ENCODE measurements around the gene STAG3. TPM values are rescaled to one million over a fixed set of nuclear protein-coding genes. Genes with fewer than 3 reads are reported as not detected.
"Not testable (repeated sequence)": the region's sequence is repeated elsewhere in the genome, so short reads cannot be mapped to it uniquely, and the experiment has no call there.

Gene STAG3
- total and polyA plus RNA-seq, 2 experiments from 2014 or later: 1.0 to 4.8 TPM

GRCh38 chr7:100212631-100213286 lies 35.0 kb downstream of the STAG3 start:
- H3K36me3 ChIP-seq (replicated peaks; ENCODE audit: insufficient read depth, low read depth): no peaks in the 10 kb centered on the region
- TF ChIP-seq EZH2 (IDR thresholded peaks at IDR 0.05; ENCODE audit: borderline replicate concordance) (no peak), EZH2phosphoT487 (IDR thresholded peaks at IDR 0.05; ENCODE audit: low read depth, severe bottlenecking, unreplicated experiment) (no peak), CTCF (IDR thresholded peaks at IDR 0.05; ENCODE audit: poor library complexity) (no peak)
- H3K79me2 ChIP-seq: no peaks in the 10 kb centered on the region
- no peaks in the 10 kb centered on the region for H3K9me3 ChIP-seq (ENCODE audit: low read depth)
- DNase-seq (ENCODE audit: low spot score): no peak
- peaks cover 6% of the 10 kb centered on the region for H3K27me3 ChIP-seq
- H3K4me2 ChIP-seq: no peak overlapping the region
- H3K4me3 ChIP-seq: no peak overlapping the region
- H3K27ac ChIP-seq: no peak overlapping the region
- H3K4me1 ChIP-seq (ENCODE audit: insufficient read depth): no peaks in the 10 kb centered on the region
- H4K20me1 ChIP-seq (ENCODE audit: insufficient read depth, poor library complexity, severe bottlenecking): no peaks in the 10 kb centered on the region
- H3K9me2 ChIP-seq (replicated peaks; ENCODE audit: insufficient read depth): no peaks in the 10 kb centered on the region
- 83% methylated on average over 5 of the region's 5 CpGs for WGBS (ENCODE audit: low lambda C conversion rate, missing lambda C conversion rate)
- no peak overlapping the region for H2AFZ ChIP-seq

GRCh38 chr7:100213672-100214071 lies 36.0 kb downstream of the STAG3 start:
- H3K4me2 ChIP-seq: no peak overlapping the region
- H3K4me1 ChIP-seq (ENCODE audit: insufficient read depth): no peaks in the 10 kb centered on the region
- no peak overlapping the region for H2AFZ ChIP-seq
- no peaks in the 10 kb centered on the region for H3K36me3 ChIP-seq (replicated peaks; ENCODE audit: insufficient read depth, low read depth)
- H3K4me3 ChIP-seq: no peak overlapping the region
- TF ChIP-seq EZH2phosphoT487 (IDR thresholded peaks at IDR 0.05; ENCODE audit: low read depth, severe bottlenecking, unreplicated experiment): no peak
- TF ChIP-seq CTCF (IDR thresholded peaks at IDR 0.05; ENCODE audit: poor library complexity): no peak
- TF ChIP-seq EZH2 (IDR thresholded peaks at IDR 0.05; ENCODE audit: borderline replicate concordance): no peak
- peaks cover 6% of the 10 kb centered on the region for H3K27me3 ChIP-seq
- 53% methylated on average over 6 of the region's 6 CpGs for WGBS (ENCODE audit: low lambda C conversion rate, missing lambda C conversion rate)
- H3K27ac ChIP-seq: no peak overlapping the region
- H3K9me3 ChIP-seq (ENCODE audit: low read depth): no peaks in the 10 kb centered on the region
- no peaks in the 10 kb centered on the region for H4K20me1 ChIP-seq (ENCODE audit: insufficient read depth, poor library complexity, severe bottlenecking)
- no peak for DNase-seq (ENCODE audit: low spot score)
- no peaks in the 10 kb centered on the region for H3K9me2 ChIP-seq (replicated peaks; ENCODE audit: insufficient read depth)
- no peaks in the 10 kb centered on the region for H3K79me2 ChIP-seq

- not testable (repeated sequence) for H3K4me3 ChIP-seq; H3K4me2 ChIP-seq; H3K9me3 ChIP-seq (ENCODE audit: low read depth); H3K79me2 ChIP-seq; H3K27me3 ChIP-seq; H2AFZ ChIP-seq; H3K36me3 ChIP-seq (replicated peaks; ENCODE audit: insufficient read depth, low read depth); H3K27ac ChIP-seq; H4K20me1 ChIP-seq (ENCODE audit: insufficient read depth, poor library complexity, severe bottlenecking); H3K9me2 ChIP-seq (replicated peaks; ENCODE audit: insufficient read depth); H3K4me1 ChIP-seq (ENCODE audit: insufficient read depth)
- DNase-seq (ENCODE audit: low spot score): peak; percentile 32
- WGBS (ENCODE audit: low lambda C conversion rate, missing lambda C conversion rate): 60% methylated on average over 5 of the region's 5 CpGs
Measured at GRCh38 chr7:100214356-100214755, 36.6 kb downstream of the STAG3 start.

GRCh38 chr7:100215895-100216294 lies 38.2 kb downstream of the STAG3 start:
- Histone ChIP-seq H2AFZ (no peak overlapping the region), H3K27me3 (peaks cover 6% of the 10 kb centered on the region), H3K27ac (no peak overlapping the region), H3K9me3 (ENCODE audit: low read depth) (no peaks in the 10 kb centered on the region), H3K9me2 (replicated peaks; ENCODE audit: insufficient read depth) (no peaks in the 10 kb centered on the region), H3K4me2 (no peak overlapping the region), H4K20me1 (ENCODE audit: insufficient read depth, poor library complexity, severe bottlenecking) (no peaks in the 10 kb centered on the region), H3K36me3 (replicated peaks; ENCODE audit: insufficient read depth, low read depth) (no peaks in the 10 kb centered on the region), H3K4me3 (no peak overlapping the region), H3K79me2 (no peaks in the 10 kb centered on the region), H3K4me1 (ENCODE audit: insufficient read depth) (no peaks in the 10 kb centered on the region)
- 88% methylated on average over 6 of the region's 6 CpGs for WGBS (ENCODE audit: low lambda C conversion rate, missing lambda C conversion rate)
- TF ChIP-seq CTCF (IDR thresholded peaks at IDR 0.05; ENCODE audit: poor library complexity): no peak
- TF ChIP-seq EZH2 (IDR thresholded peaks at IDR 0.05; ENCODE audit: borderline replicate concordance): no peak
- no peak for TF ChIP-seq EZH2phosphoT487 (IDR thresholded peaks at IDR 0.05; ENCODE audit: low read depth, severe bottlenecking, unreplicated experiment)
- no peak for DNase-seq (ENCODE audit: low spot score)
